Measurements from ENCODE around the gene BAZ2B.
"Not testable (repeated sequence)": the region's sequence is repeated elsewhere in the genome, so short reads cannot be mapped to it uniquely, and the experiment has no call there.

DNA sequence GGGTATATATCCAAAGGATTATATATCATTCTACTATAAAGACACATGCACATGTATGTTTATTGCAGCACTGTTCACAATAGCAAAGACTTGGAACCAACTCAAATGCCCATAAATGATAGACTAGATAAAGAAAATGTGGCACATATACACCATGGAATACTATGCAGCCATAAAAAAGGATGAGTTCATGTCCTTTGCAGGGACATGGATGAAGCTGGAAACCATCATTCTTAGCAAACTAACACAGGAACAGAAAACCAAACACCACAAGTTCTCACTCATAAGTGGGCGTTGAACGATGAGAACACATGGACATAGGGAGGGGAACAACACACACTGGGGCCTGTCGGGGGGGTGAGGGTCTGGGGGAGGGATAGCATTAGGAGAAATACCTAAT, 254.7 kb downstream of the BAZ2B start:
- not testable (repeated sequence) for TF ChIP-seq TARDBP (IDR thresholded peaks at IDR 0.05)
- TF ChIP-seq, protein P1, sequence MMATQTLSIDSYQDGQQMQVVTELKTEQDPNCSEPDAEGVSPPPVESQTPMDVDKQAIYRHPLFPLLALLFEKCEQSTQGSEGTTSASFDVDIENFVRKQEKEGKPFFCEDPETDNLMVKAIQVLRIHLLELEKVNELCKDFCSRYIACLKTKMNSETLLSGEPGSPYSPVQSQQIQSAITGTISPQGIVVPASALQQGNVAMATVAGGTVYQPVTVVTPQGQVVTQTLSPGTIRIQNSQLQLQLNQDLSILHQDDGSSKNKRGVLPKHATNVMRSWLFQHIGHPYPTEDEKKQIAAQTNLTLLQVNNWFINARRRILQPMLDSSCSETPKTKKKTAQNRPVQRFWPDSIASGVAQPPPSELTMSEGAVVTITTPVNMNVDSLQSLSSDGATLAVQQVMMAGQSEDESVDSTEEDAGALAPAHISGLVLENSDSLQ (IDR thresholded peaks at IDR 0.05): not testable (repeated sequence)
